Measurements from ENCODE around the gene CYP2C8.
A peak's percentile ranks its signal among the peaks of the same experiment; 100 is the strongest.
"Not testable (repeated sequence)": the region's sequence is repeated elsewhere in the genome, so short reads cannot be mapped to it uniquely, and the experiment has no call there.

Gene CYP2C8

GRCh38 chr10:95069286-95069685 lies at the start of gene CYP2C8:
CYP2C8 (minus strand) TSS chr10:95069497; CDS start chr10:95069402, 95 bp downstream.
- no peak for DNase-seq

- no peak for DNase-seq
Observed at GRCh38 chr10:95116869-95117269, 47.6 kb upstream of the CYP2C8 start.

DNA sequence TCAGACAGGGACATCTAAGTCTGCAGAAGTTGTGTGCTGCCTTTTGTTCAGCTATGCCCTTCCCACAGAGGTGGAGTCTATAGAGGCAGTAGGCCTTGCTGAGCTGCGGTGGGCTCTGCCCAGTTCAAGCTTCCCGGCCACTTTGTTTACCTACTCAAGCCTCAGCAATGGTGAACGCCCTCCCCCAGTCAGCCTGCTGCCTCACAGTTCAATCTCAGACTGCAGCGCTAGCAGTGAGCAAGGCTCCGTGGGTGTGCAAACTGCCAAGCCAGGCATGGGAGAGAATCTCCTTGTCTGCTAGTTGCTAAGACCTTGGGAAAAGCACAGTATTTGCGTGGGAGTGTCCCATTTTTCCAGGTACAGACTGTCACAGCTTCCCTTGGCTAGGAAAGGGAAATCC lies 41.5 kb upstream of the CYP2C8 start:
- DNase-seq: not testable (repeated sequence)

GRCh38 chr10:95097805-95098204 lies 28.5 kb upstream of the CYP2C8 start:
- no peak for DNase-seq

- no peak for DNase-seq
Observed at GRCh38 chr10:95096143-95096542, 26.8 kb upstream of the CYP2C8 start.

DNA sequence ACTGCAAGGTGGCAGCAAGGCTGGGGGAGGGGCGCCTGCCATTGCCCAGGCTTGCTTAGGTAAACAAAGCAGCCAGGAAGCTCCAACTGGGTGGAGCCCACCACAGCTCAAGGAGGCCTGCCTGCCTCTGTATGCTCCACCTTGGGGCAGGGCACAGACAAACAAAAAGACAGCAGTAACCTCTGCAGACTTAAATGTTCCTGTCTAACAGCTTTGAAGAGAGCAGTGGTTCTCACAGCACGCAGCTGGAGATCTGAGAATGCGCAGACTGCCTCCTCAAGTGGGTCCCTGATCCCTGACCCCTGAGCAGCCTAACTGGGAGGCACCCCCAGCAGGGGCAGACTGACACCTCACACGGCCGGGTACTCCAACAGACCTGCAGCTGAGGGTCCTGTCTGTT lies 10.3 kb upstream of the CYP2C8 start:
- not testable (repeated sequence) for DNase-seq

DNA sequence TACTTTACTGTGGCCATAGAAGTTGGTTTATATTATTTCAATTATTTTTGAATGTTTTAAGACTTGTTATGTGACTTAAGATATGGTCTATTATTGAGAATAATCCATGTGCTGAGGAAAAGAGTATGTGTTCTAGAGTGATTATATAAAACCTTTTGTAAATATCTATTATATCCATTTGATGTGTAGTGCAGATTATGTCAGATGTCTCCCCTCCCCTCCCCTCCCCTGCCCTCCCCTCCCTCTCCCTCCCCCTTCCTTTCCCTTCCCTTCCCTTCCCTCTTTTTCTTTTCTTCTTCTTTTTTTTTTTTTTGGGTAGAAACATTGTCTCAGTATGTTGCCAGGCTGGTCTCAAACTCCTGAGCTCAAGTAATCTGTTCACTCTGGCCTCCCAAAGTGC lies 8.3 kb upstream of the CYP2C8 start:
- DNase-seq: no peak

DNA sequence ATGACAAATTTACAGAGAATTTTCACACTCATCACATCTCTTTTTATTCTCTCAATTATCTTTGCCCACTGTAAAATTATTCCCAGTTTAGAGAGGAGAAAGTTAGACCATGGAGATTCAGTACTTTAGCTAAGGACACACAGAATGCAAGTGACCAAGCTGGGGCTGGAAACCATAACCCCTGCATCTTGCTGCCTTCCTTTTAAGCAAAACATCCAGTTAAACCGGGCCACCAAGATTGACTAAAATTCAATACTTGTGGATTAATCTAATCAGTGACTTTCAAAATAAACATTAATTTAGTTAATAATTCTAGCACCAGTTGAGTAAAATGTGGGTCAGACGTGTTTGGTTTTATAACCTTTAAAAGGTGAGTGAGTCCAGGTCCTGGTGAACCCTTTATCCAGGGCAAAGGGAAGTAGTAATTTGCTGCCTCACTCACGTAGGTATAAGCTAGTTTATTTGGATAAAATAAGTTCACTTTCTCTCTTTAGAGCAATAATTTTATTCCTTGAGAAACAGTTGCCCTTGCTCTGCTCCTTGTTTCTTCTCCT lies 1.9 kb upstream of the CYP2C8 start:
- no peak for DNase-seq

DNA sequence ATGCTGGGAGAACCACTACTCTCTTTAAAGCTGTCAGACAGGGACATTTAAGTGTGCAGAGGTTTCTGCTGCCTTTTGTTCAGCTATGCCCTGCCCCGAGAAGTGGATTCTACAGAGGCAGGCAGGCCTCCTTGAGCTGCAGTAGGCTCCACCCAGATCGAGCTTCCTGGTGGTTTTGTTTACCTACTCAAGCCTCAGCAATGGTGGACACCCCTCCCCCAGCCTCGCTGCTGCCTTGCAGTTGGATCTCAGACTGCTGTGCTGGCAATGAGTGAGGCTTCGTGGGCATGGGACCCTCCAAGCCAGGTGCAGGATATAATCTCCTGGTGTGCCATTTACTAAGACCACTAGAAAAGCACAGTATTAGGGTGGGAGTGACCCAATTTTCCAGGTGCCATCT lies 5.2 kb downstream of the CYP2C8 start:
- DNase-seq: not testable (repeated sequence)

DNA sequence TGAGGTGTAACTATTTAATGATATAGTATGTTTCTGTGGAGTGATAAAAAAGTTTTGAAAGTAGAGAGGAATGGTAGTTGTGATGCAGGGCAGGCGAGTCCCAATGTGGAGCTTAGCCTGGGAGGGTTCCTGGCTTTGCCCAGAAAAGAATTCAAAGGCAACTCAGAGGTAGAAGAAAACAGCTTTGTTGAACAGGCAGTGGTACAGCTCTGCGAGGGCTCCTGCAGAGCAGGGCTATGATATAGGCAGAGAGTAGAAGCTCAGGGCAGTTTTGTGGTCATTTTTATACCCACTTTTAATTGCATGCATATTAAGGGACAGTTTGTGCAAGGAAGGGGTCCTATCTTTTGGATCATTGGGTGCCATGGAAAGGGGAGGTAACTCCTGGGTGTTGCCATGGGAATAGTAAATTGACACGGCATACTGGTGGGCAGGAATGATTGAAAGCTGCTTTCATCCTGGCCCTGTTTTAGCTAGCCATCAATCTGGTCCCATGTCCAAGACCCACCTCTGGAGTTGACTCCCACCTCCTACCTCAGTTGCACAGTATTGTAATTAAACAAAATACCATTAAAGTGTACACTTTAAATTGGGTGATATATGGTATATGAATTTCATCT lies 12.4 kb downstream of the CYP2C8 start:
- no peak for DNase-seq

GRCh38 chr10:95049919-95050318 lies 19.4 kb downstream of the CYP2C8 start:
- DNase-seq: no peak

DNA sequence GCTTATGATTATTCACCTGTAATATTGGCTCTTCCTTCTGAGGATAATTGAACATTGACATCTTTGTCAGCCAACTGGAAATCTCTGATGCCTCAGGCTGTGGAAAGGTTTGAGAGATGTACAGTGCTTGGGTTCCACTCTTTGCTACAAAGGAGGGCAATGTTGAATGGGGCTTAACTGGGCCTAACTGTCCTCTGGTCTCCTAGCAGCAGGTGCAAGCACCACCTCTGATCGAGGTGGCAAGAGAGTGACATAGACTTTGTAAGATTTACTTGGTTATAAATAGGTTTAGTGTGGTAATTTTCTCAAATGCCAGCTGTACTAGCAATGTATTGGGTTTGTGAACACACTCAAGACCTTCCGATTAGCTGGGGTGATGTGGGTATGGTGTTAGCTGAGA lies 21.1 kb downstream of the CYP2C8 start:
- DNase-seq: no peak

GRCh38 chr10:95039281-95039680 lies 30.0 kb downstream of the CYP2C8 start:
- no peak for DNase-seq

DNA sequence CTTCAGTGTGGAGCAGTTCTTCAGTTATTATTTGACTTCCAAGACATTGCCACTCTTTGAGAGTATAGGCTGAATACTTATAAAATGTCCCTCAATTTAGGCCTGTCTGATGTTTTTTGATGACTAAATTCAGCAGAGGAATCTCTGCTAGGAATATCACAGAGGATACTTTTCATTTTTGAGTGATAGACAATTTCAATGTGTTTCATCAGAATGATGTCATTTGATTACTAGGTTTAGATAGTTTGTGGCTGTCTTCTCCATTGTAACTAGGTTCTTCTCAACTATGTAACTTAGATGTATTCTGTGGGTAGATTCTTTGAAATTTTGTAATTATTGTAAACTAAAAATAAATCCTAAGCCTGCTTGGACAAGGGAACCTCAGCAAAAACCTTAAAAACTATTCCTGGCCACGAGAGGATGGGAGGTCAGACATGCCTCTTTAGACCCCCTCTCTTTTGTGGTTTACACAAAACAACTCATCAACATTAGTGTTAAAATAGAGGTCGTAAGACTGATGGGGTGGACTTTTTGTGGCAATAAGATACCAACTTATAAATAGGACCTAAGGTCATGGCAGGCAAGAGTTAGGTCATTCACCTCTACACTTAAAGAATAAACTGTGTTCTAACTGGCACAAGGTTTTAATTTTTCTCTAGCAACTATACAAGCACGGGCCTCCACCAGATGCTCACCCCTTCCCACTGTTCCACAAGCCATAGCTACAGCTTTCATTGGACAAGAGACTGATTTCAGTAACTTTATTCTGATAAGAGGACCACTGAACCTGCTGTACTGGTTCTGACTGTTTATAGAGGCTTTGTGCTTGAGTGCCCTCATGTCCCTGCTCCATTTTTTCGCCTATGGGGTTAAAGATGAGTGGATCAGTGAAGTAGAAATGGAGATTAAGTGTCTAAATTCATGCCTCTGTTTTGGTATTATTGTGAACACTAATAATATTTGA lies 33.7 kb downstream of the CYP2C8 start:
- DNase-seq: peak; percentile 52

- no peak for DNase-seq
Observed at GRCh38 chr10:95034401-95034800, 34.9 kb downstream of the CYP2C8 start.

GRCh38 chr10:95031656-95032055 lies 37.6 kb downstream of the CYP2C8 start:
- no peak for DNase-seq

DNA sequence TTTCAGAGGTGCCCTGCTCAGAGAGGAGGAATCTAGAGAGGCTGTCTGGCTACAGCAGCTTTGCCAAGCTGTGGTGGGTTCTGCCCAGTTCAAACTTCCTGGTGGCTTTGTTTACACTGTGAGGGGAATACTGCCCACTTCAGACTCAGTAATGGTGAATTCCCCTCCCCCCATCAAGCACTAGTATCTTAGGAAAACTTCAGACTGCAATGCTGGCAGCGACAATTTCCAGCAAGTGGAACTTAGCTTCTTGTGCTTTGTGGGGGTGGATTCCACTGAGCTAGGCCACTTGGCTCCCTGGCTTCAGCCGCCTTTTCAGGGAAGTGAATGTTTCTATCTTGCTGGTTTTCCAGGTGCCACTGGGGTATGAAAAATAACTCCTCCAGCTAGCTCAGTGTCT lies 42.8 kb downstream of the CYP2C8 start:
- no peak for DNase-seq

- no peak for DNase-seq
Observed at GRCh38 chr10:94997741-94998174, 71.5 kb downstream of the CYP2C8 start.

DNA sequence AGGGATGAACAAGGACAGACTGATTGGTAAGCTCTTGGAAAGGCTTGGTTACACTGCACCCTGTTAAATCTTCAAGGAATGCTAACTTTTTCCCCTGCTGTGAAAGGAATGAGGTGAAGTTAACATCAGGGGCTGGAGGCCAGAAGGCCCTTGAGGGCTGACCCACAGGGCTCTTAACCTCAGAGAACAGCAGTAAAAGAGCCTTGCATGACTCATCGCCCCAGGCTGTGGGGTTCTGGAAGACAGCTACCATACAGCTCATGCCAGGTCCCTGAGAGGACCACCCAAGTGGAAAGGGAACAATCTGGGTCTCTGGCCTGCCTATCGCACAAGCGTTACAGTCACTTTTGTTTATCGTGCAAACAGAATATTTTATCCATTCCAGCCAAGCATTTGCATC lies 76.5 kb downstream of the CYP2C8 start:
- DNase-seq: no peak

DNA sequence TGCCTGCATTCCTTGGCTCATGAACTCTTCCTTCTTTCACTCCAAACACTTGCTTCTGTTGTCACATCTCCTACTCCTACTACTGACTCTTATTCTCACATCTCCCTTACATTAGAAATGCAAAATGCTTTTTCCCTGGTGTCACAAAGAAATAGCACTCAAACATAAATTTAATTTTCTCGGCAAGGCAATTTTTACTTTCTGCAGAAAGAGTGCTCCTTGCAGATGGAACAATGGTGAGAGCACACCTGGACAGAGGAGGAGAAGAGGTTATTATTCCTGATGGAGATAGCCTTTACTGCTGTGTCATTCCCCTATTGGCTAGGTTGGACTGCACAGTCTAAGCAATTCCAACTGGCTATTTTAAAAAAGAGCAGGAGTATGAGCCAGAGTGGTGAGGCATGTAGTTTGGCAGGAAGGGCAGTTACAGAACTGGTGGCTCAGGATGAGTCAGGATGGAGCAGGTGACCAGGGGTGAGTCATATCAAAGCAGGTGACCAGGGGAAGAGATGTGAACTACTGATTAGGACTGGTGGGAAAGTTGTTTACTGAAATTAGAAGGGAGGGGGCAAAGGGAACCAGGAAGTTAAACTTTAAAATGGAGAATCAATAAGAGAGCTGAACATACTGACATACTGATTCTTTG lies 77.9 kb downstream of the CYP2C8 start:
- DNase-seq: no peak

GRCh38 chr10:94989192-94989591 lies 80.1 kb downstream of the CYP2C8 start:
- DNase-seq: no peak
